ENCODE results near the gene ZFP90. TPM values are rescaled to one million over a fixed set of nuclear protein-coding genes. Genes with fewer than 3 reads are reported as not detected.

Gene ZFP90
- total RNA-seq, 3 donors from 2014 or later: 35.7 to 40.6 (median 40.3) TPM

DNA sequence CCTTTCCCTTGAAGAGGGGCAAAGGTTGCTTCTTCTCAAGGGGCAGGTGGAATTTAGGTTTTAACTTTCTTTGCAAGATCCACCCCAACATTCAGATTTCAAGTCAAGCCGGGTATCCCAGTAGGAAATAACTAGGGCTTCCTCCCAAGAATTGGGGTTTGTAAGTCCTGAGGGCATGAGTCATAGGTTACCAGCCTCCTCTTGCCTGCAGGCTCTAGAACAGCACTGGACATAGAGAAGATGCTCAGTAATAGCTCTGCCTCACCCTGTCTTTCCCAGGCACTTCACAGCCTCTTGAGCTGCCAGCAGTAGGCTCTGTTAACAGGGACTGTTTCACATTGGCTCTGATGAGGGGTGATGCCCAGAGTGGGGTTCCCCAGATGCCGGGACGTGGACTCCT lies 35.8 kb upstream of the ZFP90 start:
- intact Hi-C loops (cut with DNase I; ENCODE audit: low total_unique reads): no loop called here

DNA sequence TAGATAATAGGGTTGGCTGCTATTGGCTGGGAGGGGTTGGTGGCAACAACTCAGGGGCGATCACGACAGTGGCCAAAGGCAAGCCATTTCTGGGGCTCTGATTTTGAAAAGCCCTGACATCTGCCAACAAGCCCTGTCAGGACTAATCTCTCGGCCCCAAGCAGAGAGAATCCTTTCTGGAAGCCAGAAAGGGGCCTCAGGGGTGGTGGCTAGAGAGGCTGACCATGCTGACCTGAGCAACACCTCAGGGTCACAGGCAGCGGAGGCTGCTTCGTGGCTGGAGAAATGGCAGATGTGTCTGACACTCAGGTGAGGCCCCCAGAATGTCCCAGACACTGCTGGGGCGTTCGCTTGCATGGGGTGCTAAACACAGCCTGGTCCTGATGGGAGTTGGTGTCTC lies 35.0 kb upstream of the ZFP90 start:
- H3K27me3 ChIP-seq: no peaks in the 10 kb centered on the region
- TF ChIP-seq POLR2A (IDR thresholded peaks at IDR 0.05) (no peak), POLR2AphosphoS5 (IDR thresholded peaks at IDR 0.05) (no peak)
- TF ChIP-seq, protein P1, sequence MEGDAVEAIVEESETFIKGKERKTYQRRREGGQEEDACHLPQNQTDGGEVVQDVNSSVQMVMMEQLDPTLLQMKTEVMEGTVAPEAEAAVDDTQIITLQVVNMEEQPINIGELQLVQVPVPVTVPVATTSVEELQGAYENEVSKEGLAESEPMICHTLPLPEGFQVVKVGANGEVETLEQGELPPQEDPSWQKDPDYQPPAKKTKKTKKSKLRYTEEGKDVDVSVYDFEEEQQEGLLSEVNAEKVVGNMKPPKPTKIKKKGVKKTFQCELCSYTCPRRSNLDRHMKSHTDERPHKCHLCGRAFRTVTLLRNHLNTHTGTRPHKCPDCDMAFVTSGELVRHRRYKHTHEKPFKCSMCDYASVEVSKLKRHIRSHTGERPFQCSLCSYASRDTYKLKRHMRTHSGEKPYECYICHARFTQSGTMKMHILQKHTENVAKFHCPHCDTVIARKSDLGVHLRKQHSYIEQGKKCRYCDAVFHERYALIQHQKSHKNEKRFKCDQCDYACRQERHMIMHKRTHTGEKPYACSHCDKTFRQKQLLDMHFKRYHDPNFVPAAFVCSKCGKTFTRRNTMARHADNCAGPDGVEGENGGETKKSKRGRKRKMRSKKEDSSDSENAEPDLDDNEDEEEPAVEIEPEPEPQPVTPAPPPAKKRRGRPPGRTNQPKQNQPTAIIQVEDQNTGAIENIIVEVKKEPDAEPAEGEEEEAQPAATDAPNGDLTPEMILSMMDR (IDR thresholded peaks at IDR 0.05): no peak
- H3K9me3 ChIP-seq: no peaks in the 10 kb centered on the region
- DNase-seq (ENCODE audit: low spot score in 2 of 2): no peak
- no peaks in the 10 kb centered on the region for H3K4me1 ChIP-seq
- H3K27ac ChIP-seq: no peak overlapping the region
- intact Hi-C loops (cut with DNase I; ENCODE audit: low total_unique reads): no loop called here
- H3K4me3 ChIP-seq: no peak overlapping the region
- H3K36me3 ChIP-seq: no peaks in the 10 kb centered on the region

More for the DNA sequence above, 35.8 kb upstream of the ZFP90 start:
- Histone ChIP-seq H3K36me3 (no peaks in the 10 kb centered on the region), H3K4me3 (no peak overlapping the region), H3K27me3 (no peaks in the 10 kb centered on the region), H3K9me3 (no peaks in the 10 kb centered on the region), H3K4me1 (no peaks in the 10 kb centered on the region), H3K27ac (no peak overlapping the region)
- TF ChIP-seq, protein P1 (IDR thresholded peaks at IDR 0.05): no peak
- no peak for TF ChIP-seq POLR2AphosphoS5 (IDR thresholded peaks at IDR 0.05)
- no peak for TF ChIP-seq POLR2A (IDR thresholded peaks at IDR 0.05)
- DNase-seq (ENCODE audit: low spot score in 2 of 2): no peak

DNA sequence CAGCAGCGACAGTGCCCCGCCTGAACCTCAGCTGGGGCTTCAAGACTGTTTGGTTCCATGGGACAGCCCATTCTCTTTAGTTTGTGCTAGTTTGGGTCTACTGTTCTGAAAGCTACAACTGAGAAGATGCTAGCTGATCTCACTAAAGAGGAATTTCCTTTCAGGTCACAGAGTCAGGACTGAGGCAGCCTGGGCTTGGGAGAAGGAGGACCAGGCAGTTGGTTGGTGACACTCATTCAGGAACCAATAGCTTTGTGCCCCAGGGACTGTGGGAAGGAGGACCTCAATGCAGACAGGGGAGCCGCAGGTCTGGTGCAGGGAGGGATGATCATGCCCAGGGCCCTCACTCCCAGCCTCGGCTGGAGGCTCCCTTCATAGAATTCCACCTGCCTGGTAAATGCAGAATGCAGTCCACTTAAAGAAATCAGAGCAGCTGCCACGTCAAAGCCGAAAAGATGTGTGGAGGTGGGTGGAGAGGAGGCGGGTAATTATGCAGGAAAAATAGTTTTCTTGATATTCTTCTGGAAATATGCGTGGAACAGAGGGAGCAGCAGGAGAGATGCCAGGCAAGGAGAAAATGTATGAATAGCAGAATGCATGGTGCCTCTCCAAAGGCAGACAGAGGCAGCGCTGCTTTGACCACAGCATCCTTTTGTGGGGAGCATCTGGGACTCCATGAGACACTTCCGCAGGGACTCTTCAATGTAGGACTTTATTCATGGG lies 32.6 kb upstream of the ZFP90 start:
- Histone ChIP-seq H3K36me3 (no peaks in the 10 kb centered on the region), H3K27me3 (no peaks in the 10 kb centered on the region), H3K27ac (no peak overlapping the region), H3K4me3 (no peak overlapping the region), H3K4me1 (no peaks in the 10 kb centered on the region), H3K9me3 (no peaks in the 10 kb centered on the region)
- TF ChIP-seq POLR2A (IDR thresholded peaks at IDR 0.05) (no peak), POLR2AphosphoS5 (IDR thresholded peaks at IDR 0.05) (no peak)
- TF ChIP-seq, protein P1 (IDR thresholded peaks at IDR 0.05): no peak
- intact Hi-C loops (cut with DNase I; ENCODE audit: low total_unique reads): no loop called here
- DNase-seq (ENCODE audit: low spot score in 2 of 2): no peak

DNA sequence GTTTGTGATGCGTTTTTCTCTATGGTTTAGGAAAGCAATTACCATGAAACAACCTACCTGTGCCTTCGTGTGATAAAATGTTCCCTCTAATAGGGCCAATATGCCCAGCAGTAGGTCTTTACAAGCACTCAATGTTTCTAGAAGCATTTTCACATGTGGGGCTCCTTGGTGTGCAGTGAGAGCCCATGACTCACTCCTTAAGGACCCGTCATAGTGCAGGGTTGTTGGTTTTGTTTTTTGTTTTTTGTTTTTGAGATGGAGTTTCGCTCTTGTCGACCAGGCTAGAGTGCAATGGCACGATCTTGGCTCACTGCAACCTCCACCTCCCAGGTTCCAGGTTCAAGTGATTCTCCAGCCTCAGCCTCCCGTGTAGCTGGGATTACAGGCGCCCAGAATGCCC lies 31.1 kb upstream of the ZFP90 start:
- H3K9me3 ChIP-seq: no peaks in the 10 kb centered on the region
- no peaks in the 10 kb centered on the region for H3K27me3 ChIP-seq
- no peak for DNase-seq (ENCODE audit: low spot score in 2 of 2)
- no peaks in the 10 kb centered on the region for H3K4me1 ChIP-seq
- H3K36me3 ChIP-seq: no peaks in the 10 kb centered on the region
- TF ChIP-seq, protein P1 (IDR thresholded peaks at IDR 0.05): no peak
- intact Hi-C loops (cut with DNase I; ENCODE audit: low total_unique reads): no loop called here
- no peak overlapping the region for H3K27ac ChIP-seq
- H3K4me3 ChIP-seq: no peak overlapping the region

DNA sequence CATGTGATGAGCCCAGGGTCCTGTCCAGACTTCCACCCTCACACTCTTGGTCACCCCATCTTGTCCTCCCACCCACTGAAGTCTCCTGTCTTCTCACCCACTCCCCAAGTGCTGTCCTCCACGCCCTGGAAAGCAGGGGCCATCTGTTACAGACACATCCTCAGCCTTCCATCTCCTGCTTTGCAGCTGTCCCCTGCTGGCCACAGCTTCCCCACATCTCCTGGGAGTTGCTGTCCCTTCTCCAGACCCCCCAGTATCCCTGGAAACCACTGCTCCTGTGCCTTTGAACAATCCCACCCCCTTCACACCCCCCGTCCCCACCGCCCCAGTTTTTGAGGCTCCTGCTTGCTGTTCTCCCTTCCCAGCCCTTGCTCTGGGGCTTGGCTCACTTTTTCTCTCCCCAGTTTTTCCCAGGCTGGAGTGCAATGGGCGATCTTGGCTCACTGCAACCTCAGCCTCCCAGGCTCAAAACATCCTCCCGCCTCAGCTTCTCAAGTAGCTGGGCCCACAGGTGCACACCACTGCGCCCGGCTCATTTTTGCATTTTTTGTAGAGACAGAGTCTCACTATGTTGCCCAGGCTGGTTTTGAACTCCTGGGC lies 30.4 kb upstream of the ZFP90 start:
- H3K27ac ChIP-seq: no peak overlapping the region
- no peak for DNase-seq (ENCODE audit: low spot score in 2 of 2)
- intact Hi-C loops (cut with DNase I; ENCODE audit: low total_unique reads): no loop called here
- no peaks in the 10 kb centered on the region for H3K9me3 ChIP-seq
- H3K36me3 ChIP-seq: no peaks in the 10 kb centered on the region
- no peak overlapping the region for H3K4me3 ChIP-seq
- H3K4me1 ChIP-seq: no peaks in the 10 kb centered on the region
- TF ChIP-seq, protein P1 (IDR thresholded peaks at IDR 0.05): no peak
- TF ChIP-seq POLR2A (IDR thresholded peaks at IDR 0.05) (no peak), POLR2AphosphoS5 (IDR thresholded peaks at IDR 0.05) (no peak)
- no peaks in the 10 kb centered on the region for H3K27me3 ChIP-seq
